Endothelial cell of umbilical vein (primary cell): ENCODE results near the gene LYPD5. TPM values are rescaled to one million over a fixed set of nuclear protein-coding genes. Genes with fewer than 3 reads are reported as not detected.

ENCODE experiments used
- BruUV-seq: library from RNA; stranded (reverse); fragments of 400-500 nt; replicated peaks from 2 replicates; lab custom pipeline; 2021; lab: Mats Ljungman, UMichigan
- CTCF ChIA-PET: fragments of 300-600, 350-600 bp; sonication (Branson Sonifier 250); formaldehyde crosslinking; loops from one replicate; lab custom pipeline; 2021; ENCODE audit warnings: antibody characterized with exemption, inconsistent platforms; lab: Charles Lee
- POLR2A ChIA-PET: fragments of 300-600, 350-600 bp; sonication (Branson Sonifier 250); formaldehyde crosslinking; loops from one replicate; lab custom pipeline; 2021; ENCODE audit warnings: antibody characterized with exemption, inconsistent platforms; lab: Charles Lee
- DNase-seq: peaks from one replicate; pipeline ENCODE4 v3.0.0-alpha.2; 2011; ENCODE audit warnings: low read depth, low spot score
- FAIRE-seq: peaks from 2 replicates; lab custom pipeline; 2011; peaks lifted over from hg19 to GRCh38; lab: Jason Lieb, UNC
- H2AFZ ChIP-seq: 2 replicates; pipeline ENCODE4 v1.6.0; 2012; ENCODE audit warnings: low read depth, low read length, control low read depth, inconsistent platforms
- H3K27ac ChIP-seq: 2 replicates; pipeline ENCODE4 v1.5.1; 2011; ENCODE audit warnings: low read depth, mild to moderate bottlenecking, control low read depth, low read length, moderate library complexity; ENCODE audit not compliant: insufficient read depth
- H3K27me3 ChIP-seq, 2 experiments: 2 replicates each; pipeline versions ENCODE4 v1.6.0 to v1.6.1; 2011; ENCODE audit warnings: low read length in 2 of 2, mixed read lengths in 1 of 2; ENCODE audit not compliant: control insufficient read depth in 2 of 2, insufficient read depth in 2 of 2
- H3K36me3 ChIP-seq, 2 experiments: 2 replicates in 1 of 2; 3 replicates in 1 of 2; pipeline ENCODE4 v1.5.1; 2011; ENCODE audit warnings: low read length in 2 of 2, mild to moderate bottlenecking in 1 of 2, moderate library complexity in 1 of 2; ENCODE audit not compliant: control insufficient read depth in 2 of 2, insufficient read depth in 2 of 2; ENCODE audit errors: extremely low read depth in 1 of 2
- H3K4me1 ChIP-seq: 3 replicates; pipeline ENCODE4 v1.5.1; 2011; ENCODE audit warnings: mild to moderate bottlenecking, low read length; ENCODE audit not compliant: control insufficient read depth, insufficient read depth; ENCODE audit errors: extremely low read depth
- H3K4me2 ChIP-seq: 2 replicates; pipeline ENCODE4 v1.6.1; 2011; ENCODE audit warnings: low read length, control low read depth, mixed read lengths; ENCODE audit not compliant: insufficient read depth
- H3K4me3 ChIP-seq, 3 experiments: fragments of 200-600 bp in 1 of 3; sonication (generic), shearing (Covaris generic) in 1 of 3; replicated peaks in 1 of 3; 2 replicates each; pipeline ENCODE4 v1.5.1; 2011 to 2016; ENCODE audit warnings: control low read depth in 3 of 3, low read length in 3 of 3, mild to moderate bottlenecking in 2 of 3, inconsistent platforms in 1 of 3, low read depth in 1 of 3, moderate library complexity in 1 of 3; ENCODE audit not compliant: insufficient read depth in 1 of 3
- H3K79me2 ChIP-seq: 2 replicates; pipeline ENCODE4 v1.6.0; 2012; ENCODE audit warnings: low read length, inconsistent platforms; ENCODE audit not compliant: control insufficient read depth, insufficient read depth
- H3K9ac ChIP-seq: replicated peaks from 2 replicates; pipeline ENCODE3; 2011; ENCODE audit warnings: low read length, control low read depth; ENCODE audit not compliant: insufficient read depth; ENCODE audit errors: extremely low read depth
- H3K9me1 ChIP-seq: replicated peaks from 3 replicates; pipeline ENCODE4 v1.6.0; 2011; ENCODE audit warnings: mild to moderate bottlenecking, low read length; ENCODE audit not compliant: control insufficient read depth, insufficient read depth; ENCODE audit errors: extremely low read depth
- H3K9me3 ChIP-seq: replicated peaks from 2 replicates; pipeline ENCODE4 v1.5.1; 2012; ENCODE audit warnings: low read length, inconsistent platforms; ENCODE audit not compliant: control insufficient read depth, insufficient read depth
- H4K20me1 ChIP-seq: replicated peaks from 2 replicates; pipeline ENCODE3; 2011; ENCODE audit warnings: mild to moderate bottlenecking, low read length; ENCODE audit not compliant: control insufficient read depth, insufficient read depth; ENCODE audit errors: extremely low read depth
- CTCF ChIP-seq, 2 donors: IDR thresholded peaks; 1 replicate in 1 of 2; 2 replicates in 1 of 2; pipeline ENCODE4 v1.5.1; 2011; ENCODE audit warnings: low read length in 2 of 2, mild to moderate bottlenecking in 2 of 2, moderate library complexity in 2 of 2, control low read depth in 1 of 2, inconsistent platforms in 1 of 2, low read depth in 1 of 2; ENCODE audit not compliant: insufficient read depth in 1 of 2; ENCODE audit errors: extremely low read depth in 1 of 2
- EZH2 ChIP-seq: IDR thresholded peaks from 2 replicates; pipeline ENCODE4 v1.6.1; 2012; ENCODE audit warnings: borderline replicate concordance, low read depth, mild to moderate bottlenecking, moderate library complexity, low read length, inconsistent platforms; ENCODE audit not compliant: severe bottlenecking
- FOS ChIP-seq: IDR thresholded peaks from 2 replicates; pipeline ENCODE4 v1.6.1; 2011; ENCODE audit warnings: mild to moderate bottlenecking, low read length, moderate library complexity, borderline replicate concordance; ENCODE audit not compliant: insufficient read depth
- GATA2 ChIP-seq: IDR thresholded peaks from 2 replicates; pipeline ENCODE4 v1.7.0; 2011; ENCODE audit warnings: low read depth, mild to moderate bottlenecking, moderate library complexity, mixed read lengths, low read length; ENCODE audit not compliant: insufficient read length, insufficient read depth
- JUN ChIP-seq: IDR thresholded peaks from 2 replicates; pipeline ENCODE4 v1.6.1; 2011; ENCODE audit warnings: borderline replicate concordance, low read depth; ENCODE audit not compliant: insufficient read length, insufficient read depth
- MYC ChIP-seq: IDR thresholded peaks from one replicate; pipeline ENCODE4 v1.6.1; 2011; ENCODE audit warnings: mild to moderate bottlenecking, low read depth, low read length
- POLR2A ChIP-seq: IDR thresholded peaks from 2 replicates; pipeline ENCODE4 v1.6.1; 2012; ENCODE audit warnings: low read depth, mild to moderate bottlenecking, control low read depth, low read length
- POLR2AphosphoS5 ChIP-seq: IDR thresholded peaks from 2 replicates; pipeline ENCODE4 v1.6.1; 2012; ENCODE audit warnings: low read depth, mild to moderate bottlenecking, control low read depth, low read length, moderate library complexity; ENCODE audit not compliant: insufficient read depth
- dilution Hi-C: fragments of 300-500 bp; cut with MboI; formaldehyde crosslinking; loops from one replicate; pipeline ENCODE4 v1.15.0; 2019; ENCODE audit warnings: low sequenced_read_pairs; ENCODE audit not compliant: extremely low pct_ligation_motif_present
- intact Hi-C: fragments of 100-400 bp; cut with micrococcal nuclease; formaldehyde crosslinking; loops from one replicate; pipeline ENCODE4 v1.10.0; 2022
- polyA plus RNA-seq, 4 experiments: library from polyadenylated mRNA; depleted of rRNA in 3 of 4; stranded (reverse) in 3 of 4; unstranded in 1 of 4; fragments of >200 nt; gene quantifications; 2 replicates each; pipeline versions ENCODE4 v1.2.1 to v1.2.3, GENCODE V29; 2011 to 2012; ENCODE audit warnings: missing spikeins in 1 of 4
- total RNA-seq: library from RNA; stranded (reverse); gene quantifications from 2 replicates; pipeline ENCODE4 v1.2.3, GENCODE V29; 2021
- TF ChIP-seq, protein P1 (sequence below): IDR thresholded peaks from 2 replicates; pipeline ENCODE4 v1.6.1; 2011; ENCODE audit not compliant: insufficient read depth, insufficient read length

The LYPD5 gene
- total and polyA plus RNA-seq, 2 donors (not counting 3 experiments of a cell fraction or from before 2014, with no cell fraction given): 0.28 TPM; not detected in 1

DNA sequence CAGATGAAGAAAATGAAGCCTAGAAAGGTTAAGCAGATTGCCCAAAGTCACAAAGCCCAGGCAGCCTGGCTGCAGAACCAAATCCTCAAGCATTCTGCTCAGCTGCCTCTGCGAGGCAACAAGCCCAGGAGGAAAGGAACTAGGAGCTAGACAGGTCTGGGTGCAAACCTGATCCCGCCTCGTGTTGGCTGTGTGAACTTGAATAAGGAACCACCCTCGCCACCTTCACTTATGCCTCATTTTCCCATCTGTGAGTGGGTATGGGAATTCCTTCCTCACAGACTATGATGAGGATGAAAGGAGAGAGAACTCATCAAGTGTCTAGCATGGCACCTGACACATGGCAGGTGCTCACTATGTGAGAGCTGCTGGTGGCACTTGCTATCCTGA lies 54.0 kb downstream of the LYPD5 start:
- Histone ChIP-seq H3K4me2 (no peak overlapping the region), H3K36me3 (peaks cover 32 to 45% of the 10 kb centered on the region in 2 experiments), H3K27me3 (no peaks in the 10 kb centered on the region), H3K9me1 (no peaks in the 10 kb centered on the region), H2AFZ (no peak overlapping the region), H3K9ac (no peak overlapping the region), H4K20me1 (no peaks in the 10 kb centered on the region), H3K9me3 (no peaks in the 10 kb centered on the region), H3K4me1 (peaks cover 10% of the 10 kb centered on the region), H3K4me3 (no peak overlapping the region), H3K79me2 (peaks cover 17% of the 10 kb centered on the region), H3K27ac (no peak overlapping the region)
- CTCF ChIA-PET: interaction anchor here (0.8 kb wide), 1 partner anchor 62 kb away, joined by 4 read pairs; no protein-coding TSS in a partner anchor
- dilution Hi-C loops: no loop called here
- BruUV-seq: no TSS peak
- no peak for TF ChIP-seq POLR2A
- TF ChIP-seq, protein P1, sequence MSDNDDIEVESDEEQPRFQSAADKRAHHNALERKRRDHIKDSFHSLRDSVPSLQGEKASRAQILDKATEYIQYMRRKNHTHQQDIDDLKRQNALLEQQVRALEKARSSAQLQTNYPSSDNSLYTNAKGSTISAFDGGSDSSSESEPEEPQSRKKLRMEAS: no peak
- TF ChIP-seq FOS: no peak
- TF ChIP-seq MYC: no peak
- TF ChIP-seq GATA2: no peak
- no peak for TF ChIP-seq EZH2
- no peak for TF ChIP-seq POLR2AphosphoS5
- TF ChIP-seq JUN: no peak
- no peak for TF ChIP-seq CTCF (IDR thresholded peaks at IDR 0.05; ENCODE audit: extremely low read depth in 1 of 2, insufficient read depth in 1 of 2, low read depth in 1 of 2, low read length in 2 of 2)
- POLR2A ChIA-PET: interaction anchor here (0.6 kb wide), 1 partner anchor 67 kb away, joined by 4 read pairs; no protein-coding TSS in a partner anchor
- no peak for DNase-seq
- intact Hi-C loops: no loop called here
- FAIRE-seq: no peak
